NT2/D1 (cell line): ENCODE results near the gene FBLL1.
A peak's percentile ranks its signal among the peaks of the same experiment; 100 is the strongest.

Experiments used
- DNase-seq: peaks from one replicate; pipeline ENCODE4 v3.0.0-alpha.2; 2011; ENCODE audit warnings: low read depth, low spot score
- H3K27me3 ChIP-seq: 2 replicates; pipeline ENCODE4 v1.6.0; 2011; ENCODE audit warnings: mild to moderate bottlenecking; ENCODE audit not compliant: insufficient read length, insufficient read depth
- H3K36me3 ChIP-seq: 2 replicates; pipeline ENCODE4 v1.6.1; 2011; ENCODE audit warnings: mild to moderate bottlenecking, low read length, mixed read lengths; ENCODE audit not compliant: insufficient read depth, insufficient read length
- H3K4me1 ChIP-seq: 2 replicates; pipeline ENCODE4 v1.5.1; 2011; ENCODE audit not compliant: insufficient read depth, insufficient read length
- H3K4me3 ChIP-seq: 2 replicates; pipeline ENCODE4 v1.5.1; 2011; ENCODE audit warnings: low read depth; ENCODE audit not compliant: insufficient read length
- H3K9ac ChIP-seq: 2 replicates; pipeline ENCODE4 v1.6.0; 2011; ENCODE audit warnings: low read depth; ENCODE audit not compliant: insufficient read length
- H3K9me3 ChIP-seq: 2 replicates; pipeline ENCODE4 v1.5.1; 2011; ENCODE audit warnings: mild to moderate bottlenecking, low read length; ENCODE audit not compliant: insufficient read depth
- SUZ12 ChIP-seq: IDR thresholded peaks from 2 replicates; pipeline ENCODE4 v1.6.1; 2011; ENCODE audit not compliant: insufficient read length, insufficient read depth; ENCODE audit errors: extremely low read depth
- YY1 ChIP-seq: IDR thresholded peaks from 2 replicates; pipeline ENCODE4 v1.6.1; 2011; ENCODE audit not compliant: insufficient read length, insufficient read depth
- ZNF274 ChIP-seq: IDR thresholded peaks from 2 replicates; pipeline ENCODE4 v1.6.1; 2011; ENCODE audit warnings: mild to moderate bottlenecking, low read depth, low read length

Gene FBLL1

DNA sequence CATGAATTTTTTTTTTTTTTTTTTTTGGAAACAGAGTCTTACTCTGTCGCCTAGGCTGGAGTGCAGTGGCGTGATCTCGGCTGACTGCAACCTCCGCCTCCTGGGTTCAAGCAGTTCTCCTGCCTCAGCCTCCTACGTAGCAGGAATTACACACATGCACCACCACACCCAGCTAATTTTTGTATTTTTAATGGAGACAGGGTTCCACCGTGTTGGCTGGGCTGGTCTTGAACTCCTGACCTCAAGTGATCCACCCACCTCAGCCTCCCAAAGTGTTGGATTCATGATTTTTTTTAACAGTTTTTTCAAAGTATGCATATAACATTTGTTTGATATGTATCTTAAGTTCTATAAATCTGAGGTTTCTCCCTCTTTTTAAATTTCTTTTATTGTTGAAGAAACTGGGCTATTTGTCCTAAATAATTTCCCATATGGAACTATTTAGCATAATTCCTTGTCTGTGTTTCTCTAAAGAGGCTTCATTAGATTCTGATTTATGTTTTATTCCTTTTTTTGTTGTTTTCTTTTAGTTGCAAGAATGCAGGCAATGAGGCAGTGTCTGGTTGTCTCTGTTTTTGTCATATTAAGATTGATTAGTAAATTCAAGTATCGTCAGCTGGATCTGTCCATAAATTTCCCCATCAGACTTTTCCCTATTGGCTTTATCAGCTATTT, 26.4 kb upstream of the FBLL1 start:
- TF ChIP-seq ZNF274 (no peak), YY1 (no peak), SUZ12 (no peak)
- Histone ChIP-seq H3K4me3 (no peak overlapping the region), H3K9ac (no peak overlapping the region), H3K36me3 (peaks cover 72% of the 10 kb centered on the region), H3K27me3 (no peaks in the 10 kb centered on the region), H3K4me1 (no peaks in the 10 kb centered on the region), H3K9me3 (no peaks in the 10 kb centered on the region)
- no peak for DNase-seq

- peaks cover 83% of the 10 kb centered on the region for H3K36me3 ChIP-seq
- H3K4me3 ChIP-seq = no peak overlapping the region
- H3K4me1 ChIP-seq = no peaks in the 10 kb centered on the region
- TF ChIP-seq ZNF274 = no peak
- no peak overlapping the region for H3K9ac ChIP-seq
- H3K27me3 ChIP-seq = no peaks in the 10 kb centered on the region
- no peak for DNase-seq
- no peaks in the 10 kb centered on the region for H3K9me3 ChIP-seq
These were observed 15.2 kb upstream of the FBLL1 start for GRCh38 chr5:168513861-168514428.

- Histone ChIP-seq H3K4me3 (no peak overlapping the region), H3K9ac (no peak overlapping the region), H3K4me1 (no peaks in the 10 kb centered on the region), H3K27me3 (peaks cover 10% of the 10 kb centered on the region), H3K9me3 (0 out of 2 replicates have a peak, but pooled peaks cover 5% of the 10 kb centered on the region), H3K36me3 (peaks cover 10% of the 10 kb centered on the region)
- no peak for DNase-seq
- TF ChIP-seq ZNF274 = no peak
- TF ChIP-seq SUZ12 = no peak
- no peak for TF ChIP-seq YY1
These were observed 3.2 kb upstream of the FBLL1 start for GRCh38 chr5:168525856-168526255.

GRCh38 chr5:168527756-168528295, 1.3 kb upstream of the FBLL1 start:
- Histone ChIP-seq H3K9ac (no peak overlapping the region), H3K4me3 (no peak overlapping the region), H3K4me1 (no peaks in the 10 kb centered on the region), H3K36me3 (peaks cover 7% of the 10 kb centered on the region), H3K27me3 (peaks cover 10% of the 10 kb centered on the region), H3K9me3 (0 out of 2 replicates have a peak, but pooled peaks cover 5% of the 10 kb centered on the region)
- no peak for TF ChIP-seq ZNF274
- TF ChIP-seq SUZ12 = no peak
- no peak for TF ChIP-seq YY1
- DNase-seq = no peak

DNA sequence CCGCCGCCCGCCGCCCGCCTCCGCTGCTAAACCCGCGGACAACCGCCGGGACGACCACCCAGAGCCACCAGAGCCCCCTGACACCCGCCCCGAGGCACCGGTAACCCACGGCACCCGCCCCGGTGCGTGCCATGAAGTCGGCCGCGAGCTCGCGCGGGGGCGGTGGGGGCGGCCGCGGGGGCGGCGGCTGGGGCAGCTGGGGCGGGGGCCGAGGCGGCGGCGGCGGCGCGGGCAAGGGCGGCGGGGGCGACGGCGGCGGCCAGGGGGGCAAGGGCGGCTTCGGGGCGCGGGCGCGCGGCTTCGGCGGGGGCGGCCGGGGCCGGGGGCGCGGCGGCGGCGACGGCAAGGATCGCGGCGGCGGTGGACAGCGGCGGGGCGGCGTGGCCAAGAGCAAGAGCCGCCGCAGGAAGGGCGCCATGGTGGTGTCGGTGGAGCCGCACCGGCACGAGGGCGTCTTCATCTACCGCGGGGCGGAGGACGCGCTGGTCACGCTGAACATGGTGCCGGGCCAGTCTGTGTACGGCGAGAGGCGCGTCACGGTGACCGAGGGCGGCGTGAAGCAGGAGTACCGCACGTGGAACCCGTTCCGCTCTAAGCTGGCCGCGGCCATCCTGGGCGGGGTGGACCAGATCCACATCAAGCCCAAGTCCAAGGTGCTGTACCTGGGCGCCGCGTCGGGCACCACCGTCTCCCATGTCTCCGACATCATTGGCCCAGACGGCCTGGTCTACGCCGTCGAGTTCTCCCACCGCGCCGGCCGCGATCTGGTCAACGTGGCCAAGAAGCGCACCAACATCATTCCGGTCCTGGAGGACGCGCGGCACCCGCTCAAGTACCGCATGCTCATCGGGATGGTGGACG, 499 bp downstream of the FBLL1 start:
- 0 out of 2 replicates have a peak, but pooled peaks cover 5% of the 10 kb centered on the region for H3K9me3 ChIP-seq
- no peak for DNase-seq
- no peaks in the 10 kb centered on the region for H3K36me3 ChIP-seq
- no peaks in the 10 kb centered on the region for H3K4me1 ChIP-seq
- peaks cover 10% of the 10 kb centered on the region for H3K27me3 ChIP-seq
- H3K4me3 ChIP-seq = peak overlapping the region; percentile 26
- peak overlapping the region; percentile 66 for H3K9ac ChIP-seq
- TF ChIP-seq YY1 (no peak), ZNF274 (no peak), SUZ12 (no peak)

- 0 out of 2 replicates have a peak, but pooled peaks cover 5% of the 10 kb centered on the region for H3K9me3 ChIP-seq
- H3K4me3 ChIP-seq = no peak overlapping the region
- no peak for DNase-seq
- peaks cover 10% of the 10 kb centered on the region for H3K27me3 ChIP-seq
- no peak overlapping the region for H3K9ac ChIP-seq
- no peaks in the 10 kb centered on the region for H3K36me3 ChIP-seq
- TF ChIP-seq ZNF274 = no peak
- no peak for TF ChIP-seq YY1
- TF ChIP-seq SUZ12 = no peak
- H3K4me1 ChIP-seq = no peaks in the 10 kb centered on the region
These were observed 1.6 kb downstream of the FBLL1 start for GRCh38 chr5:168530621-168531150.

DNA sequence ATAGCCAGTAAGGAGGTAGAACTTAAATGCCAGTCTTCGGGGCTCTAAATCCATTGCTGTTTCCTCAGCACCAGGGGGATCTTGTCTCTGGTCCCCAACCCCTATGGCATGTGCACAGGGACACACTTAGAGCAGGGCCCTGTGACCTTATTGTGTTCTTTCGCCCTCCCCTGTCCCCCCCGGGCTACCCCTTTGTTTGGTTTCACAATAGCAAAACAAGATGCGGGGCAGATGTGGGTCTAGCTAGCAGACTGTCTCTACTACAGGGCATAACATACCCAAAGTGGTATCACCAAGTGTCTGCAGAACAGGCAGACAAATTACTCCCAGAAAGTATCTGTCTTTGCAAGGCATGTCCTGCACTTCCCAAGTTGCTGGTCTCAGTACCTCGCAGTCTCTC, 2.1 kb downstream of the FBLL1 start:
- TF ChIP-seq SUZ12 (no peak), YY1 (no peak)
- Histone ChIP-seq H3K27me3 (peaks cover 10% of the 10 kb centered on the region), H3K9ac (no peak overlapping the region), H3K4me3 (no peak overlapping the region), H3K4me1 (no peaks in the 10 kb centered on the region), H3K36me3 (no peaks in the 10 kb centered on the region), H3K9me3 (0 out of 2 replicates have a peak, but pooled peaks cover 5% of the 10 kb centered on the region)
- DNase-seq = no peak
